Astrocyte of the cerebellum (primary cell): Measurements from ENCODE around the gene SCN9A.
"Not testable (repeated sequence)": the region's sequence is repeated elsewhere in the genome, so short reads cannot be mapped to it uniquely, and the experiment has no call there.

ENCODE experiments used
- DNase-seq: peaks from one replicate; pipeline ENCODE4 v3.0.0-alpha.2; 2011; ENCODE audit warnings: low read depth
- H3K4me3 ChIP-seq: 2 replicates; pipeline ENCODE4 v1.5.1; 2011; ENCODE audit warnings: mild to moderate bottlenecking, low read depth, low read length, moderate library complexity
- in situ Hi-C: cut with HindIII; loops from 2 replicates; pipeline ENCODE4 v1.10.0; 2017; ENCODE audit warnings: low sequenced_read_pairs
- TF ChIP-seq, protein P1 (sequence below): IDR thresholded peaks from 2 replicates; pipeline ENCODE4 v1.5.1; 2012; ENCODE audit warnings: low read length, low read depth, moderate library complexity, mild to moderate bottlenecking; ENCODE audit errors: missing control alignments

The SCN9A gene

DNA sequence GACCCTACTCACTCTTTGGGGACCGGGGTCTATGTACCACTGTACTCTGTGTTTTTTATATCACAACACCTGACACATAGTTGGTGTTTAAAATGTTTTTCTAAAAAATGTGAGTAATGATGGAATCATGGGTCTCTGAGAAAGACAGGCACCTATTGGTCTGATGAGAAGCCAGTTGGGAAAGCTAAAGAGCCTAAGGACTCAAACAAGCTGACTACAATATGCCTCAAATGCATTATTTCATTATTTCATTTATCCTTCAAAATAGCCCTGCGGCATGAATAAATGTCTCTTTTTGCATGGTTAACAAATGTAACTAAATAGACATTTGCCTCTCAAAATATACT is 145.0 kb downstream of the SCN9A start:
- DNase-seq = no peak
- no peak overlapping the region for H3K4me3 ChIP-seq
- in situ Hi-C loops = no loop called here
- TF ChIP-seq, protein P1, sequence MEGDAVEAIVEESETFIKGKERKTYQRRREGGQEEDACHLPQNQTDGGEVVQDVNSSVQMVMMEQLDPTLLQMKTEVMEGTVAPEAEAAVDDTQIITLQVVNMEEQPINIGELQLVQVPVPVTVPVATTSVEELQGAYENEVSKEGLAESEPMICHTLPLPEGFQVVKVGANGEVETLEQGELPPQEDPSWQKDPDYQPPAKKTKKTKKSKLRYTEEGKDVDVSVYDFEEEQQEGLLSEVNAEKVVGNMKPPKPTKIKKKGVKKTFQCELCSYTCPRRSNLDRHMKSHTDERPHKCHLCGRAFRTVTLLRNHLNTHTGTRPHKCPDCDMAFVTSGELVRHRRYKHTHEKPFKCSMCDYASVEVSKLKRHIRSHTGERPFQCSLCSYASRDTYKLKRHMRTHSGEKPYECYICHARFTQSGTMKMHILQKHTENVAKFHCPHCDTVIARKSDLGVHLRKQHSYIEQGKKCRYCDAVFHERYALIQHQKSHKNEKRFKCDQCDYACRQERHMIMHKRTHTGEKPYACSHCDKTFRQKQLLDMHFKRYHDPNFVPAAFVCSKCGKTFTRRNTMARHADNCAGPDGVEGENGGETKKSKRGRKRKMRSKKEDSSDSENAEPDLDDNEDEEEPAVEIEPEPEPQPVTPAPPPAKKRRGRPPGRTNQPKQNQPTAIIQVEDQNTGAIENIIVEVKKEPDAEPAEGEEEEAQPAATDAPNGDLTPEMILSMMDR = no peak

DNA sequence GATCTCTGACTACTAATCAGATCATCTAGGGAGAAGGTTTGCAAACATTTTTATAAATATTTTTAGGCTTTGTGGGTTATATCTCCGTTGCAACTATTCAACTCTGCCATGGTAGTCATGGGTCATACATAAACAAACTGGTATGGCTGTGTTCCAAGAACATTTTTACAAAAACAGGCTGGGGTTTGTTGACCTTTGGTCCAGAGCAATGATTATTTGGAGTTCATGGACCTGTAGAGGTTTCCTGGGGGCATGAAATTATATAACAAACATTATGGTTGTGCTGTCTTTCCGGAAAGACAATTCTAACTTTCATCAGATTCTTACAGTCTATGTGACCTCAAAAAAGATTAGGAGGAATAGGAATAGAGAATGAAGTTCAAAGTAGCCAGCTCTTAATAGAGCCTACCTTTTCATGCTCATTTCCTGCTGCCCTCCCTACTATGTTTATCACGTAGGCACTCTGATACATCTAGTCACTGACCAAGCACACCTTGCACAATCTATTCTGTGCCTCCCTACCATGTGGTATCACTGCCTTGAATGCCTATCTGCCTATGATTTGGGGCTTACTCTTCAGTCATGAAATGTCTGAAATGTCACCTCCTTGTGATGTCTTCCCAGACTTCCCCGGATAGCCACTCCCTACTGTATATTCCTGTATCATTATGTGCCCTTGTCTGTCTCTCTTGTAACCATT is 145.6 kb downstream of the SCN9A start:
- TF ChIP-seq, protein P1 = no peak
- DNase-seq = peak; percentile 39
- H3K4me3 ChIP-seq = no peak overlapping the region
- in situ Hi-C loops = no loop called here

- no peak overlapping the region for H3K4me3 ChIP-seq
- in situ Hi-C loops = no loop called here
- TF ChIP-seq, protein P1 = no peak
- no peak for DNase-seq
Observed at GRCh38 chr2:166229678-166230023, 146.1 kb downstream of the SCN9A start.

DNA sequence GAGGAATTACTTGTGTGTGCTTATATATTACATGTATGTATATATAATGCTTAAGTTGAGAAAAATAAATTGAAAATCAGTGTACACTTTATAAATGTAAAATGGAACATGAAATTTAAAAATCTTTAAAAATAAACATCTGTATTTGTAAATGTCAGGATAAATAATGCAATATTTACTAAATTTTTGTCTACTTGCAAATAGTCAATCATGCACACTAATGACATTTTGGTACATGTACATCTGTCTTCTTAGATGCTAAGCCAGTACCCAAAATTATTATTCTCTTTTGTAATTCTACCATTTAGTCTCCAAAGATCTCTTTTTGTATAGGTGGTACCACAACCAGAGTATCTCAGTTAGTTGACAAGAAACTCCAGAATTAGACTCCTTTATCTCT is 151.5 kb downstream of the SCN9A start:
- no peak overlapping the region for H3K4me3 ChIP-seq
- in situ Hi-C loops = no loop called here
- DNase-seq = no peak
- TF ChIP-seq, protein P1 = no peak

GRCh38 chr2:166223298-166223697 is 152.4 kb downstream of the SCN9A start:
- DNase-seq = no peak
- TF ChIP-seq, protein P1 = no peak
- in situ Hi-C loops = no loop called here
- no peak overlapping the region for H3K4me3 ChIP-seq

- in situ Hi-C loops = no loop called here
- DNase-seq = no peak
- TF ChIP-seq, protein P1 = no peak
- H3K4me3 ChIP-seq = no peak overlapping the region
Observed at GRCh38 chr2:166211079-166211478, 164.7 kb downstream of the SCN9A start.

DNA sequence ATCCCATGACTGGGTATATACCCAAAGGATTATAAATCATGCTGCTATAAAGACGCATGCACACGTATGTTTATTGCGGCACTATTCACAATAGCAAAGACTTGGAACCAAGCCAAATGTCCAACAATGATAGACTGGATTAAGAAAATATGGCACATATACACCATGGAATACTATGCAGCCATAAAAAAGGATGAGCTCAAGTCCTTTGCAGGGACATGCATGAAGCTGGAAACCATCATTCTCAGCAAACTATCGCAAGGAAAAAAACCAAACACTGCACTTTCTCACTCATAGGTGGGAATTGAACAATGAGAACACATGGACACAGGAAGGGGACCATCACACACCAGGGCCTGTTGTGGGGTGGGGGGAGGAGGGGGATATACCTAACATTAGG is 165.8 kb downstream of the SCN9A start:
- H3K4me3 ChIP-seq, DNase-seq, in situ Hi-C loops: not testable (repeated sequence)

DNA sequence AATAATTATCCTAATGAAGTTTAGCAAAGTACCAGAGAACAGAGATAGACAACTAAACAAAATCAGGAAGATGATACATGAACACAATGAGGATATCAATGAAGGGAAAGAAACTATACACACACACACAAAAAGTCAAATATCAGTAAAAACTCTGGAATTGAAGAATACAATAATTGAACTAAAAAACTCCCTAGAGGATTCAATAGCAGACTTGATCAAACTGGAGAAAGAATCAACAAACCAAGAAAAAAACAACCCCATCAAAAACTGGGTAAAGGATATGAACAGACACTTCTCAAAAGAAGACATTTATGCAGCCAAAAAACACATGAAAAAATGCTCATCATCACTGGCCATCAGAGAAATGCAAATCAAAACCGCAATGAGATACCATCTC is 166.4 kb downstream of the SCN9A start:
- DNase-seq, in situ Hi-C loops, H3K4me3 ChIP-seq: not testable (repeated sequence)

DNA sequence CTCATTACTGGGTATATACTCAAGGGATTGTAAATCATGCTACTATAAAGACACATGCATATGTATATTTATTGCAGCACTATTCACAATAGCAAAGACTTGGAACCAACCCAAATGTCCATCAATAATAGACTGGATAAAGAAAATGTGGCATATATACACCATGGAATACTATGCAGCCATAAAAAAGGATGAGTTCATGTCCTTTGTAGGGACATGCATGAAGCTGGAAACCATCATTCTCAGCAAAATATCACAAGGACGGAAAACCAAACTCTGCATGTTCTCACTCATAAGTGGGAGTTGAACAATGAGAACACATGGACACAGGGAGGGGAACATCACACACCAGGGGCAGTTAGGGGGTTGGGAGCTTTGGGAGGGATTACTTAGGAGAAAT is 169.6 kb downstream of the SCN9A start:
- in situ Hi-C loops, DNase-seq: not testable (repeated sequence)

More for the DNA sequence above, 169.6 kb downstream of the SCN9A start:
- not testable (repeated sequence) for H3K4me3 ChIP-seq
